ENCODE data around the gene PLCB3. TPM values are rescaled to one million over a fixed set of nuclear protein-coding genes. Genes with fewer than 3 reads are reported as not detected.
A peak's percentile ranks its signal among the peaks of the same experiment; 100 is the strongest.

PLCB3 gene
- total and polyA plus RNA-seq, 2 experiments from 2014 or later, result 19.0 to 23.5 TPM

DNA sequence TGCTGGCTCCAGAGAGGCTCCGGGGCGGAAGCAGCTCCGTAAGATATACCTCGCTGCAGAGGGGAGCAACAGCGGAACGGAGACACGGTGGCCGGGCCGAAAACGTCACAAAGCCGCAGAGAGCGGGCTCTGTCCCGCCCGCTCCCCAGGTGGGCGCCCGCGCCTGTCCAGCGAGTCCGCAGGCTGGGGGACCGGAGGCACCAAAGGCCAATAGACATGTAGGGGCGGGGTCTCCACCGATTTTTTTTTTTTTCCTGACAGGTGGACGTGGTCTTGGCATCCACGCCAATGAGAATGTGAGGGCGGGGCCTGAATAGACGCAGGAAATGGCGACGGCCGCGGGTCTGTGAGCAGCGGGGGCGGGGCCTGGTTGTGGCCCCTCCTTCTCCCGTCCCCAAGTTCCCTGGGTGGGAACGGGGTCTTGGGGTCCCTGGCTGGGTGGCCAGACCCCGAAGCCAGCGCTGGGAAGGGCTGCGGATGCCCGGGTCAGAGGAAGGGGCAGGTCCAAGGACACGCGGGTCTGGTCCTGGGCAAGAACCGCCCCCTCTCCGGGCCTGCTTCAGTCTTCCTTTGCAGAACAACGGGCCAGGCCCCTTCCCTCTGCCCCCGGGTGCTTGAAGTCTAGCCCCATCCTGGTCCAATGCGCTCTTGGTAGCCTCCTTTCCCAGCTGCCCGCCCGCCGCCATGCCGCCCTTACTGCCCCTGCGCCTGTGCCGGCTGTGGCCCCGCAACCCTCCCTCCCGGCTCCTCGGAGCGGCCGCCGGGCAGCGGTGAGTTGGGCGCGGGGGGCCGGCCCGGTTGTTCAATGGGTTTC lies 21.0 kb upstream of the PLCB3 start, which contains the start of gene DNAJC4:
DNAJC4 (plus strand) TSS at position 378 of the 814 bp plus-strand sequence; CDS start at position 685, 307 bp downstream.
- peak; percentile 96 for DNase-seq (ENCODE audit: low spot score)
- no peak for TF ChIP-seq EZH2phosphoT487 (IDR thresholded peaks at IDR 0.05; ENCODE audit: low read depth, severe bottlenecking, unreplicated experiment)
- peak within 1 kb of the TSS; percentile 78 for H3K27ac ChIP-seq
- no peaks in the 10 kb centered on the region for H3K9me2 ChIP-seq (replicated peaks; ENCODE audit: insufficient read depth)
- peaks cover 40% of the 10 kb centered on the region for H3K79me2 ChIP-seq
- H3K9me3 ChIP-seq (ENCODE audit: low read depth), result no peaks in the 10 kb centered on the region
- H4K20me1 ChIP-seq (ENCODE audit: insufficient read depth, poor library complexity, severe bottlenecking), result peaks cover 4% of the 10 kb centered on the region
- under 1% methylated on average over 43 of the region's 62 CpGs for WGBS (ENCODE audit: low lambda C conversion rate, missing lambda C conversion rate)
- H3K27me3 ChIP-seq, result no peaks in the 10 kb centered on the region
- H3K4me2 ChIP-seq, result peak within 1 kb of the TSS; percentile 97
- no peaks in the 10 kb centered on the region for H3K36me3 ChIP-seq (replicated peaks; ENCODE audit: insufficient read depth, low read depth)
- peak within 1 kb of the TSS; percentile 68 for H3K4me3 ChIP-seq
- peak within 1 kb of the TSS; percentile 55 for H2AFZ ChIP-seq
- H3K4me1 ChIP-seq (ENCODE audit: insufficient read depth), result peaks cover 15% of the 10 kb centered on the region

DNA sequence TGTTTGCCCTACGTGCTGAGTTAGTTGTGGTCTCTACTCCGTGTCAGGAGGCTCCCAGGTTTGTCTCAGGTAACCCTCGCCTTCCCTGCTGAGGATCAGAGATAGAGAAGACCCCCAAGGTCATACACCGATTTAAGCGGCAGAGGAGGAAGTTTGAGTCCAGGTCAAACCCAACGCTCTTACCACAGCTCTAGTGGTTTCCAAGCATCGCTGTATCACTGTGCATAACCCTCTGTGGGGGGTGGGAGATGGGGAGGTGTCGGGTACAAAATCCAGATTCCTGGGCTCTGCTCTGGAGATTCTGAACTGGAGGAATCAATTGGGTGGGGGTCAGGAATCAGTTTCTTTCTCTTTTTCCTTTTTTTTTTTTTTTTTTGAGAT lies 20.4 kb upstream of the PLCB3 start:
- peak overlapping the region; percentile 68 for H3K4me3 ChIP-seq
- 8% methylated on average over 8 of the region's 8 CpGs for WGBS (ENCODE audit: low lambda C conversion rate, missing lambda C conversion rate)
- H3K4me2 ChIP-seq, result peak overlapping the region; percentile 97
- peaks cover 42% of the 10 kb centered on the region for H3K79me2 ChIP-seq
- DNase-seq (ENCODE audit: low spot score), result no peak
- peak overlapping the region; percentile 55 for H2AFZ ChIP-seq
- H4K20me1 ChIP-seq (ENCODE audit: insufficient read depth, poor library complexity, severe bottlenecking), result peaks cover 10% of the 10 kb centered on the region
- H3K9me2 ChIP-seq (replicated peaks; ENCODE audit: insufficient read depth), result no peaks in the 10 kb centered on the region
- no peak for TF ChIP-seq EZH2phosphoT487 (IDR thresholded peaks at IDR 0.05; ENCODE audit: low read depth, severe bottlenecking, unreplicated experiment)
- TF ChIP-seq, protein P1, sequence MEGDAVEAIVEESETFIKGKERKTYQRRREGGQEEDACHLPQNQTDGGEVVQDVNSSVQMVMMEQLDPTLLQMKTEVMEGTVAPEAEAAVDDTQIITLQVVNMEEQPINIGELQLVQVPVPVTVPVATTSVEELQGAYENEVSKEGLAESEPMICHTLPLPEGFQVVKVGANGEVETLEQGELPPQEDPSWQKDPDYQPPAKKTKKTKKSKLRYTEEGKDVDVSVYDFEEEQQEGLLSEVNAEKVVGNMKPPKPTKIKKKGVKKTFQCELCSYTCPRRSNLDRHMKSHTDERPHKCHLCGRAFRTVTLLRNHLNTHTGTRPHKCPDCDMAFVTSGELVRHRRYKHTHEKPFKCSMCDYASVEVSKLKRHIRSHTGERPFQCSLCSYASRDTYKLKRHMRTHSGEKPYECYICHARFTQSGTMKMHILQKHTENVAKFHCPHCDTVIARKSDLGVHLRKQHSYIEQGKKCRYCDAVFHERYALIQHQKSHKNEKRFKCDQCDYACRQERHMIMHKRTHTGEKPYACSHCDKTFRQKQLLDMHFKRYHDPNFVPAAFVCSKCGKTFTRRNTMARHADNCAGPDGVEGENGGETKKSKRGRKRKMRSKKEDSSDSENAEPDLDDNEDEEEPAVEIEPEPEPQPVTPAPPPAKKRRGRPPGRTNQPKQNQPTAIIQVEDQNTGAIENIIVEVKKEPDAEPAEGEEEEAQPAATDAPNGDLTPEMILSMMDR (IDR thresholded peaks at IDR 0.05; ENCODE audit: poor library complexity), result no peak
- no peak for TF ChIP-seq EZH2 (IDR thresholded peaks at IDR 0.05; ENCODE audit: borderline replicate concordance)
- H3K27ac ChIP-seq, result peak overlapping the region; percentile 78
- H3K4me1 ChIP-seq (ENCODE audit: insufficient read depth), result peaks cover 14% of the 10 kb centered on the region
- H3K9me3 ChIP-seq (ENCODE audit: low read depth), result no peaks in the 10 kb centered on the region
- H3K27me3 ChIP-seq, result no peaks in the 10 kb centered on the region
- no peaks in the 10 kb centered on the region for H3K36me3 ChIP-seq (replicated peaks; ENCODE audit: insufficient read depth, low read depth)

DNA sequence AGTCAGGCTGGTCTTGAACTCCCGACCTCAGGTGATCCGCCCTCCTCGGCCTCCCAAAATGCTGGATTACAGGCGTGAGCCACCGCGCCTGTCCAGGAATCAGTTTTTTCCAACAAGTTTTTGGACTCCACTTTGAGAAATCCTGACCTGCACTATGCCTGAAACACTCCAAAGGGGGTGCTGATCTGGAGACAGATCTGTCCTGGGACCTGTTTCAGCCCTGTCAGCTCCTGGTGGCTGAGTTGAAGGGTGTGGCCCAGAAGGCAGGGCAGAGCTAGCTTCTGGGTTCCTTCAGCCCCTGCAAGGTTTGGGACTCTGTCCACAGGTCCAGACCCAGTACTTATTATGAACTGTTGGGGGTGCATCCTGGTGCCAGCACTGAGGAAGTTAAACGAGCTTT lies 19.8 kb upstream of the PLCB3 start:
- Histone ChIP-seq H3K27me3 (no peaks in the 10 kb centered on the region), H3K79me2 (peaks cover 39% of the 10 kb centered on the region), H3K4me3 (no peak overlapping the region), H3K9me2 (replicated peaks; ENCODE audit: insufficient read depth) (no peaks in the 10 kb centered on the region), H2AFZ (no peak overlapping the region), H4K20me1 (ENCODE audit: insufficient read depth, poor library complexity, severe bottlenecking) (peaks cover 10% of the 10 kb centered on the region), H3K4me2 (peak overlapping the region; percentile 97), H3K36me3 (replicated peaks; ENCODE audit: insufficient read depth, low read depth) (no peaks in the 10 kb centered on the region), H3K9me3 (ENCODE audit: low read depth) (no peaks in the 10 kb centered on the region), H3K27ac (no peak overlapping the region), H3K4me1 (ENCODE audit: insufficient read depth) (peaks cover 14% of the 10 kb centered on the region)
- TF ChIP-seq EZH2phosphoT487 (IDR thresholded peaks at IDR 0.05; ENCODE audit: low read depth, severe bottlenecking, unreplicated experiment), result no peak
- TF ChIP-seq, protein P1 (IDR thresholded peaks at IDR 0.05; ENCODE audit: poor library complexity), result no peak
- no peak for TF ChIP-seq EZH2 (IDR thresholded peaks at IDR 0.05; ENCODE audit: borderline replicate concordance)
- WGBS (ENCODE audit: low lambda C conversion rate, missing lambda C conversion rate), result 94% methylated on average over 7 of the region's 7 CpGs
- DNase-seq (ENCODE audit: low spot score), result no peak

Data from hepatocyte (in vitro differentiated cells).